NK-92 treated with Interleukin-12 subunit alpha and Interleukin-12 subunit beta, amount 100 ng/mL, for 24 hours (cell line): ENCODE measurements around the gene AKT2.
"Not testable (repeated sequence)": the region's sequence is repeated elsewhere in the genome, so short reads cannot be mapped to it uniquely, and the experiment has no call there.

Source experiments
- DNase-seq: peaks from one replicate; lab custom pipeline; 2025; lab: John Stamatoyannopoulos, UW

Gene AKT2

DNA sequence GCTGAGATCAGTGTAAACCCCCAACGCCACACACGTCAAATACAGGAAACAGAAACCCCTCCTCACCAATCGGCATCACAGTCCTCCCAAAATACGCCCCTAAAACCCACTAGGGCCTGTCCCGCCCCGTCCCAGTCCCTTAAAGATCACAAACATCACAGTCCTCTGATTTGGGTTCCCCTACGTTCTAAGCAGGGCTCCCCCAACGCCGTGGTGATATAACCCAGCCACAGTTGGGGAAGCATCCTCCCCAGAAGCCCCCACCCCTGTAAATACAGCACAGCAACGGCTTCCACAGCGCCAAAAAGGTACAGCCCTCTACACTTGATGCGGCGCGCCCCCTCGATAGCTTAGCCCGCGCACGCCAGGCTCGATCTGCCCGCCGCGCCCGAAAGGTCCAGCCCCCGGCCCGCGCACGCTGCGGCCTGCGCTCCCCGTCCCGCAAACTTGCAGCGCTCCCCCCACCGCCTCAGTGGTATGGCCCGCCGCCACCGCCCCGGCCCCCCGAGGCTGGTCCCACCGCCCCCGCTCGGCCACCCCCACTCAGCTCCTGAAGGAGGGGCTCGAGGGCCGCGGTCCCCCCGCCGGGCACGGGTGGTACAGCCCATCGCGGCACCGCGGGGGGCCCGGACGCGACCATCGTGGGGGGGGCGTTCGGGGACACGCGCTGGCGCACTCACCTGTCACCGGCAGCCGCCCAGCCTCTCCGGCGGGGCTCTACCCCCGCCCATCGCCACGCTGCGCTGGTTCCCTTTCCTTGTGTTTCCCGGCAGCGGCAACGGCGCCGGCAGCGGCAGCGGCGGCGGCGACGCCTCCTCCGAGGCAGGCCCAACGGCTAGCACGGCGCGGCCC is at the start of gene AKT2:
Gene AKT2 (minus strand): TSS at position 845 of the 852 bp plus-strand sequence. CDS start 20,078 bp downstream, outside the sequence.
- DNase-seq, result peak; percentile 77

DNA sequence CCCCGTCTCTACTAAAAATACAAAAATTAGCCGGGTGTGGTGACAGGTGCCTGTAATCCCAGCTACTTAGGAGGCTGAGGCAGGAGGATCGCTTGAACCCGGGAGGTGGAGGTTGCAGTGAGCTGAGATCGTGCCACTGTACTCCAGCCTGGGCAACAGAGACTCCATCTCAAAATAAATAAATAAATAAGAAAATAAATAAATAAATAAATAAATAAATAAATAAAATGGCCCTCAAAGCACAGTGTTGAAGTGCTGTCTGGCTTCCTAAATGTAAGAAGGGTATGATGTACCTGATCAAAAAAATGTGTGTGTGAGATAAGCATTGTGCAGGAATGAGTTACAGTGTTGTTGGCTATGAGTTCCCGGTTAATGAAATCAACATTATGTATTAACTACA is 47.9 kb upstream of the AKT2 start:
- DNase-seq, result not testable (repeated sequence)

DNA sequence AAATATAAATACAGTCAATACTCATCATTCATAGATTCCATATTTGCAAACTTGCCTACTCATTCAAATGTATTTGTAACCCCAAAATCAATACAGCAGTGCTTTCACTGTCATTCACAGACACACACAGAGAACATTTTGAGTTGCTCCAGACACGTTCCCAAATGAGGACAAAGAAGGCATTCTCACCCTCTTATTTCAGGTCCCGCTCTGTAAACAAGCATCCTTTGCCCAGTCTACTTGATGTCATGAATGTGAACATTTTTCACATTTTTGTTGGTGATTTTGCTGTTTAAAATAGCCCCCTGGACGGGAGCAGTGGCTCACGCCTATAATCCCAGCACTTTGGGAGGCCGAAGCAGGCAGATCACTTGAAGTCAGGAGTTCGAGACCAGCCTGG is 47.5 kb upstream of the AKT2 start:
- no peak for DNase-seq

DNA sequence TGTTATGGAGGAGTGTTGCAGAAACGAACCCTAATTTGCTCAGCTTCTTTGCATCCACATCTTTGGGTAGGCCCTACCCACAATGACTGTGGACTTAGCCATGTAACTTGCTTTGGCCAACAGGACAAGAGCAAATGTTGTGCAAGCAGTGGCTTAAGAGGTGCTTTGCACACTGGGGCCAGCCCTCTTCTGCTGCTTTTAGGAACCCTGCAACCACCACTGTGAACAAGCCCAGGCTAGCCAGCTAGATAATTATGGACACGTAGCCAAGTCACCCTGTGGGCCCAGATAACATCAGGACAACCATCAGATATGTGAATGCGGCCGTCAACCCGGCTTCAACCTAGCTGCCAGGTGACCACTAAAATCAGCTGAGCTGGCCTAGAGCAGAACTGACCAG is 45.9 kb upstream of the AKT2 start:
- DNase-seq, result no peak

DNA sequence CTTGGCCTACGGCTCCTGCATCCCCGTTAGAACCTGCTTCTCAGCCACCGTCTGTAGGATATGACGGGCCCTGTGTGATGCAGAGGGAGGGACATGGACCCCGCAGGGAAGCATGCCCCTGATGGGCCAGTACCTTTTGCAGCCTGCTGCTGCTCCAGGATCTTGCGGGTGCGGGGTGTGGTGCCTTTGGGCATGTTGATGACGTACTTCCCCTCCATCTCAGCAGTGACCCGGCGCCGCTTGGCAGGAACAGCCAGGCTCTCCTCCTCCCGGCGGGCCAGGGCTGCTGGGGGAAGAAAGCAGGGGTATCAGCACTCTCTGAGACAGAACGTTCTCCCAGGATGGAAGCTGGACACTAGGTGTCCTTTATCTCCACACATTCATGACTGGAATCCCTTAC is 41.1 kb upstream of the AKT2 start:
- no peak for DNase-seq

DNA sequence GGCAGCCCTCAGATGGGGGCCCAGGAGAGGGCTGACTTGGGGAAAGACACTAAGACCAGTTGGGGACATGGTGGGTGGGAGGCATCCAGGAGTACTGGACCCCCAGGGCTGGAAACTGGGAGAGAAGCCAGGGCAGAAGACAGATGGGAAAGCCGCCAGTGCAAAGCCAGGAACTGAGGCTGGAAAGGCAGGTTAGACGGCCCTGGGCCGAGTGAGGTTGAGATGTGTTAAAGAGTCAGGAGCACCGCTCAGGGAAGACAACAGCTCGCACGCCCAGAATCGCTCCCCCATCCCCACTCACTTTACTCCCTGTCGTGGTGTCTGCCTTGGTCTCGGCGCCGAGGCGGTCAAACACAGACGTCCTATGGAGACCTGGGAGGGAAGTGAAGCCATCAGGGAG is 38.6 kb upstream of the AKT2 start:
- no peak for DNase-seq

DNA sequence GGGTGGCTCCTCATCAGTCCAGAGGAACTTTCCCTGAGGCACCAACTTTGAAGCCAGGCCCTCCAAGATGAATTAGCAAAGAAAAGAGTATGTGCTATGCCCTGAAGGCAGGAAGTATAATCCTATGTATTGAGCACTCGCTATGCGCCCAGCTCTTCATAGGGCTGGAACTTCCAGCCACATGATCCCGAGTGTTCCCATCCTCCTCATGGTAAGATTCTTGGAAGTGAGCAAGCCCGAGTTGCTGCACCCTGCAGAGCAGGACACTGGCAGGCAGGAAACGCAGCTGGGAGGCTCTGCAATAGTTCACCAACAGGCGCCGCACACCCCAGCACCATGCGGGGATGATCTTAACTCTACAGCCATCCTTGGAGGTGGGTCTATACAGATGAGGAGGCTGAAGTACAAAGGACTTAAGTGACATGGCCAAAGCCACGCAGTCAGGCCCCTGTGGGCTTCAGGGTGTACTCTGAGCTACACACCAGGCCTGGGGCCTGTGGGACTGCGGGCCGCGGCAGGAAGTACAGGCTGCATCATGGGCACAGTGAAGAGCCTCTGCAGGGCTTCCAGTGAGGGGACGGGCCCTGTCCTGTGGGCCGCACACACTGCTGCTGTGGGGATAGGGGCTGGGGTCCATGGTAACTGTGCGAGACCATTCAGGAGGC is 37.9 kb upstream of the AKT2 start:
- DNase-seq, result no peak

DNA sequence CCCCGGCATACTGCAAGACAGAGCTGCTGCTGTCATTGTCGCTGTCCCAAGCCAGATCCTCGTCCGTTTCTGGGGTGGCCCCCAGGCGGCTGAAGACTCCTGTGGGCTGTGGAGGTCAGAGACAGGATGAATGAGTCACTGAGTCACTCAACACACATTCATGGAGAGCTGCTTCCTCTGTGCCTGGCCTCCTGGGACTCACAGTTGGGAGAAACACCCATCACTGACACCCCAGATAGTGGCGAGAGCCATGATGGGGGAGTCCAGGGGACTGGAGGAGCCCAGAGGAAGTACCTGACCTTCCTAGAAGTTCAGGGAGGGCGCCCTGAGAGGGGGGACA is 37.1 kb upstream of the AKT2 start:
- DNase-seq, result no peak

DNA sequence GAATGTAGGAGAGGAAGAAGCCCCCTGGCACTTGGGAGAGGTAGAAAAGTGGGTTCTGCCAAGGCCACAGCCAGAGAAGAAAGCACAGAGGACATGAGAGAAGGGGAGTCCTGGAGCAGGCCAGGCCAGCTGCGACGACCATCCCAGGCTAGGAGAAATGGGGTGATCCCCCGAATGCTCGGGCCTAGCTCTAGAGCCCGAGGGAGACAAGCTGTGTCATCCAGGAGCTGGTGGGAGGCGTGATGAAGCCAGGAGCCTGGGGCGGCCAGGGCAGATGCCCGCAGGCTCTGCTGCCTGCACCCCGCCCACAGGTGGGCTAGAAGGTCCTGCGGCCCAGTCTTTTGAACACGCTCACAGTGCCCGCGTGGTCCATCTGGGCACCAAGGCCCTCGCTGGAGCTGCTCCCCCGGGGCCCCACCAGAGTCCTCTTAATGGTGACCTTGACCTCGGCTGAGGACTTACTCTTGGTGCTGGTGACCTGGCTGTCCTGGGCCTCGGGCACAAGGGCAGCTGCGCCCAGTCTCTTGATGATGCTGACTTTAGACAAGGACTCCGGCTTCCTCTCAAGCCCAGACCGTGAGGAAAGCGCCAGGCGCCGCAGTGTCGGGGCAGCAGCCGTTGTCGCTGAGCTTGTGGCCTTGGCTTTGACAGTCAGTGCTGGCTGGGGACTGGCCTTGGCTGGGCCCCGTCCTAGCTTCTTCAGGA is 36.6 kb upstream of the AKT2 start:
- no peak for DNase-seq

DNA sequence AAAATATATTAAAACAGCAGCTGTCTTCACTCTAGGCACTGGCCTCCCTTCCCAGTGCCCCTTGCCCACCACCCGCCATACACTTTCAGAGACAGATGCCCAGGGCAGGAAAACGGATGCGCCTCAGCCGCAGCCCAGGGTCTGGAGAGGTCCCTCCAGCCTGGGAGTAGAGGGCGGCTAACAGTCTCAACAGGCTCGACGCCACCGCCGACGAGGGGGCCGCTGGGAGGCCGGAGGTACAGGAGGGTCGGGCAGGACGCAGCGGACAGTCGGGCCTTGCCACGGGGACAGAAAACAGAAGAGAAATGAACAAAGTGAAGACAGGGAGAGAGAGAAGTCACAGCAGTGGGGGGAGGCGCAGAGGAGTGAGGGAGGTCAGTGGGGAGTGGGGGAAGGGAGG is 35.9 kb upstream of the AKT2 start:
- no peak for DNase-seq

DNA sequence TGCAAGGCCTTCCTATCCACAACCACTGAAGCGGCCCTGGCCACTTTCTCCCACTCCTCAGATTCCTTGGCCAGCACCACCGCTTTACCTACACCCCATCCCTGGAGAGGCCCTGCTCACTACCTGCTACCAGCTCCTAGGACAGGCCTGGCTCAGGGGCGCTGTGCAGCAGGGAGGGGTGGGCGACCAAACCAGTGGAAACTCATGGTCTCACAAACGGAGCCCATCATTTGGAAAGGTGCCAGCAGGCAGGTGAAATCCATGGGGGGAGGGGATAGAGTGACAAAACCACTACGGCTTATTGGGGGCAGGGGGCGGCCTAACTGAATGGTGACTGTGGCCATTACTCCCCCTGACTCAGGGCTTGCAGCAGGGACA is 35.4 kb upstream of the AKT2 start:
- no peak for DNase-seq

DNA sequence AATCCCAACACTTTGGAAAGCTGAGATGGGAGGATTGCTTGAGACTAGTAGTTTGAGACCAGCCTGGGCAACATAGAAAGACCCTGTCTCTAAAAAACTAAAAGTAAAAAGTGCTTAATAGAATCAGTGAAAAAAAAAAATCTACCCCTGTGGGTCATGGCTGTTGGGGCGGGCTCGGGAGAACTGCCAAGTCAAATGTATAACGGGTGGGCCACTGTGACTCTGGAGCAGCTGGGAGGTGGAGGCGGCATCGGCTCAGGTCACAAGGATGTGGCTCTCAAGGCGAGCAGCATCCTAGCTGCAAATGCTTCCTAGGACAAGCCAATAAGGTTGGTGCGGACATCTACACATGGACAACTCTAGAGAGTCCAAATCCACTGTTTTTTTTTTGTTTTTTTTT is 32.2 kb upstream of the AKT2 start:
- DNase-seq, result no peak

DNA sequence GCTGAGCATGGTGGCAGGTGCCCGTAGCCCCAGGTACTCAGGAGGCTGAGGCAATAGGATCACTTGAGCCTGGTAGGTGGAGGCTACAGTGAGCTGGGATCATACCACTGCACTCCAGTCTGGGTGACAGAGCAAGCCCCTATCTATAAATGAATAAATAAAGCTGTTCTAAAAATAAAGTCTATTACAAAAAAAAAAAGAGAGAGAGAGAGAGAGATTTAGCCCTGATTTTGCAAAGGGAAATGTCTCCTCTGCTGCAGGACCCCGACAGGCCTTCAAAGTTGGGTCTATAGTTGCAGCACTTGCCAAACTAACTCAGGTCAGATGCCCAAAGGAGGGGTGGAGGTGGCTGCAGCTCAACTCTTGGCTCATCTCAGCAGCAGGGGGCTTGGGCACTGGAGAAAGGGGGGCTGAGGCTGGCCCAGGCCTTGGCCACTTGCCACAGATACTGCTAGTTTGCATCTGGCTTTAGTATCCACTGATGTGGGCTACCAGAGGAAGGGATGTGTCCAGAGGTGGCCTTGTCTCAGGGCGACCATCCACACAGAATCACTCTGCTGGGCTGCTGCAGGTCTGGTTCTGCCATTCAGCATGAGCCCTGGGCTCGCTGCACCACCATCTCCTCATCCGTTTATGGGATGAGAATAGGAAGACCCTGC is 30.8 kb upstream of the AKT2 start:
- no peak for DNase-seq

DNA sequence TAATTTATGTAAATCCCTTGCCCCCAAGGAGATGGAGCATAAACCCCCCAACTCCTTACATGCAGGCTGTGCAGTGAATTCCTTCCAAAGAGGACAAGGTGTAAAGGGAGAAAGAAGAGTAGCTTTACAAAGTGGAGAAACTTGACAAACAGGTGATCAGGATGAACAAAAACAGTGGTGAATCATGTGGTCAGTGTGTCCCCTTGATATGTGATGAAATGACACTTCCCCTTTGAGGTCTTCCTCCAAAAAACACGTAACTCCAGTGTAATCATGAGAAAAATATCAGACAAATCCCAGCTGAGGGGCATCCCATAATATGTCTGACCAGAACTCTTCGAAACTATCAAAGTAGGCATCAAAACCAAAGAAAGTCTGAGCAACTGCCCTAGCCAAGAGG is 29.5 kb upstream of the AKT2 start:
- no peak for DNase-seq

DNA sequence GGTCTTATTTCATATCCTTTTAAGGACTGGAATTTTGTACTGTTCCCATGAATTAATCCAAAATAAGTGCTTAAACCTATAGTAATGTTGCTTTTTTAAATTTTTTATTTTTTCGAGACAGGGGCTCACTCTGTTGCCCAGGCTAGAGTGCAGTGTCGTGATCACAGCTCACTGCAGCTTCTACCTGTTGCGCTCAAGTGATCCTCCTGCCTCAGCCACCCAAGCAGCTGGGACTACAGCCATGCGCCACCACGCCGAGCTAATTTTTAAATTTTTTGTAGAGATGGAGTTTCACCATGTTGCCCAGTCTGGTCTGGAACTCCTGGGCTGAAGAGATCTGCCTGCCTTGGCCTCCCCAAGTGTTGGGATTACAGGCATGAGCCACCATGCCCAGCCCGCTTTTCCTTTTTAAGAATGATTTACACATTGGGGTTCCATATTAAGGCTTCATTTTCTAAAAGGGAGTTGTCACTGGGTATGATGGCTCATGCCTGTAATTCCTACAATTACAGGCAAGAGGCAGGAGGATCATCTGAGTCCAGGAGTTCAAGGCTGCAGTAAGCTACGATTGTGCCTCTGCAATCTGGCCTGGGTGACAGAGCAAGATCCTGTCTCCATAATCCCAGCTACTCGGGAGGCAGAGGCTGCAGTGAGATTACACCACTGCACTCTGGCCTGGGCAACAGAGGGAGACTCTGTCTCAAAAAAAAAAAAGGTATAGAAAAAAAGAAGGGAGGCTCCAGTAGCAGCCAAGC is 28.3 kb upstream of the AKT2 start:
- no peak for DNase-seq

DNA sequence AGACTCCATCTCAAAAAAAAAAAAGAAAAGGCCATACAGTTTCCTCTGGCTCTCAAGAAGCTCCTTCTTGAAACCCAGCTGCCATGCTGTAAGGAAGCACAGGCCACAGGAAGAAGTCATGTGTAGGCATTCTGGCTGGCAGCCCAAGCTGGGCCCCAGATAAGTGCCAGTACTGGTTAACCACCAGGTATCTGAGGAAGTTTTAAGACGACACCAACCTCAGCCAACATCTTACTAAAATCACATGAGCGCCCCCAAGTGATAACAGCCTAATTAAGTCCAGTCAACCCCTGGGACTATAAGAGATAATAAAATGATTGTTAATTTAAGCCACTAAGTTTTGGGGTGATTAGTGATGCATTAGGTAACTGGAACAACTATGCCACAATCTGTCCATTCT is 27.4 kb upstream of the AKT2 start:
- DNase-seq, result no peak

DNA sequence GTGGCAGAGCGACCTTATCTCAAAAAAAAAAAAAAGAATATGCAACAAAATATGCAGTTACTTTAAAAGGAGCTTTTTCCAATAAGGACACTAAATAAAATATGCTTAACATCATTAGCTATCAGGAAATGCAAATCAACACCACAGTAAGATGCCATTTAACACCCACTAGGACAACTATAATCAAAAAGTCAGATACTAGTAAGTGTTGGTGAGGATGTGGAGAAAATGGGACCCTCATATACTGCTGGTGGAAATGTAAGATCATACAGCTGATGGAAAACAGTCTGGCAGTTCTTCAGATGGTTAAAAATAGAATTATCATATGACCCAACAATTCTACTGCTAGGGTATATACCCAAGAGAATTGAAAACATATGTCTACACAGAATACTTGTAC is 24.5 kb upstream of the AKT2 start:
- DNase-seq, result no peak

DNA sequence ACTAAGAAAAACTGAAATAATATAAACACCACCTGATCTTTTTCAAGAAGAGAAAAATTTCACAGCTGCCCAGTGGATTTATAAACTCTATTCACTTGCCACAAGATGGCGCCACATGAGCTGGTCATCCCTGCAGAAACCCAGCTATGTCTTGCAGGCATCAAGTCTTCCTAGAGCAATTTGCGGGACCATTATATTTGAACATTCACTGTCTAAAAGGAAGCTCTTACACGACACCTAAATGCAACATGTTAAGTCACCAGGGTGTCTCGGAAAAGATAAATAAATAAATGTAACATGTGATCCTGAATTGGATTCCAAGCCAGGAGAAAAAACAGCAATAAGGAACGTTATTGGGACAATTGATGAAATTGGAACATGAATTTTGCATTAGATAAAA is 20.3 kb upstream of the AKT2 start:
- peak; percentile 48 for DNase-seq

DNA sequence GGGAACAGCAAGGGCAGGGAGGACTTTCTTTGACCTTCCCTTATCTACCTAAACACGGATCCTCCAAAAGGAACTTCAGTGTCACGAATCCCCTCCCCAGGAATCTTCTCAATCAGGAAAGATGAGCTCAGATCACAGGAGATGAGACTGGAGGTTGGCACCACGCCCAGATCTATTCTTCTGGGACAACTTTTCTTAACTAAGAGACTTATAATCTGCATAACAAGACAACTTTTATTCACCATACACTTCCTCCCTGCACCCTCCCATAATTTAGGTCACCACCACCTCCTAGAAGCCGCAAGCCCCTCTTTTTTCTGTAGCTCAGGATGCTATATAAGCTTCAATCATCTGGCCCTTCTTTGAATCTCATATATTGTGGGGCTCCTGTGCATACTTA is 19.2 kb upstream of the AKT2 start:
- DNase-seq, result no peak

DNA sequence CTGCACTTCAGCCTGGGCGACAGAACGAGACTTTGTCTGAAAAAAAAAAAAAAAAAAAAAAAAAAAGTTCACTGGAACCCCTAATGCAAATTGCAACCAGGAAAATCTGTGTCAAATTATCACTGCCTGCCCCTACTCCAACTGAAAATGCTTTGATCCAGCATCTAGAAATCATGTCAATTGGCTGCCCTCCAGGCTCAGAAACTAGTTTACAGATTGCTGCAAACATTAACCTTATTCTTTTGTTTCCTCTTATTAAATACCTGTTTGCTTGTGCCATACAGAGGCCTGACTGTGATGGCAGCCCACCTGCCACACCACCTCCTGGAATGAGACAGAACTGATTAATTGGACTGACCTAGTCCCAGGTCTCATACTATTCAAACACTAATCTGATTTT is 18.6 kb upstream of the AKT2 start:
- DNase-seq, result no peak

DNA sequence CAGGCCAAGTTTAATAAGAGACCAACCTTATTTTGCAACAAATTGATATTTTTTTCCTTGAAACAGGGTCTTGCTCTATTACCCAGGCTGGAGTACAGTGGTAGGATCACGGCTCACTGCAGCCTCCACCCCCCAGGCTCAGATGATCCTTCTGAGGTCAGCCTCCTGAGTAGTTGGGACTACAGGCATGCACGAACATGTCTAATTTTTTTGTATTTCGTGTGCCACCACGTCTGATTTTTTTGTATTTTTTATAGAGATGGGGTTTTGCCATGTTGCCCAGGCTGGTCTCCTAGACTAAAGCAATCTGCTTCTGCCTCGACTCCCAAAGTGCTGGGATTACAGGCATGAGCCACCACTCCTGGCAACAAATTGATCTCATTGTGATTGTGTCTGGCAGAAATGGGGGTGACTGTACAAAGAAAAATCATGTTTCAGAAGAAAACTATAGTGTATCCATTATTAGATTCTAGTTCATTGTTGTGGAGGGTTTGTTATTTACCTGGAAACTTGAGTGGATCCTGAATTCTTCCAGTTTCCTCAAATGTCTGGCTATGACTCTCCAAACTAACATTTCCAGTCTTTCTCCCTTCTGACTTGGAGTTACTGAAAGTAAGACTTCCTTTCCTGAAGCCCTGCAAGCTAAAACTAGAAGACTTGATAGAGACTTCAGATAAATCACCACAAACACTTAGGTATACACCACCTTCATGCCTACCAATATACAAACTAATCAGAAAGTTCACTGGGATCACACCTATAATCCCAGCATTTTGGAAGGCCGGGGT is 17.3 kb upstream of the AKT2 start:
- DNase-seq, result no peak
